A549 (cell line): ENCODE results near the gene SDHAF4. TPM values are rescaled to one million over a fixed set of nuclear protein-coding genes. Genes with fewer than 3 reads are reported as not detected.
"Not testable (repeated sequence)": the region's sequence is repeated elsewhere in the genome, so short reads cannot be mapped to it uniquely, and the experiment has no call there.

ENCODE experiments used
- ATAC-seq, 2 experiments: fragments of 200-7000 bp in 1 of 2; fragments of >200 bp in 1 of 2; cut with Nextera tagmentation in 1 of 2; cut with Tn5 transposase in 1 of 2; 3 replicates each; pipeline versions ENCODE4 v1.8.0 to v1.9.1; 2018 to 2020; ENCODE audit warnings: mild to moderate bottlenecking in 1 of 2, moderate library complexity in 1 of 2
- CTCF ChIA-PET: fragments of 300-600 bp; sonication (Branson Sonifier 250); formaldehyde crosslinking; extraction: SDS; loops from one replicate; lab custom pipeline; 2021; ENCODE audit warnings: antibody characterized with exemption, inconsistent platforms; lab: Yijun Ruan, JAX
- POLR2A ChIA-PET: fragments of 350-600 bp; formaldehyde crosslinking; extraction: SDS; loops from one replicate; lab custom pipeline; 2021; ENCODE audit warnings: antibody characterized with exemption, inconsistent platforms; lab: Yijun Ruan, JAX
- DNase-seq, 2 experiments: peaks; one replicate each; pipeline versions ENCODE4 v3.0.0 to v3.0.0-alpha.2; 2011 to 2016; ENCODE audit warnings: low read depth in 1 of 2, low spot score in 1 of 2
- FAIRE-seq: peaks from 2 replicates; lab custom pipeline; 2011; peaks lifted over from hg19 to GRCh38; lab: Jason Lieb, UNC
- H3K27ac ChIP-seq, 2 experiments: fragments of >200 bp; sonication (Bioruptor Twin); formaldehyde crosslinking; 3 replicates each; pipeline ENCODE4 v1.5.1; 2016 to 2017
- H3K4me1 ChIP-seq: fragments of >200 bp; sonication (Bioruptor Twin); formaldehyde crosslinking; 3 replicates; pipeline ENCODE4 v1.6.1; 2016
- H3K4me2 ChIP-seq: fragments of >200 bp; sonication (Bioruptor Twin); formaldehyde crosslinking; 3 replicates; pipeline ENCODE4 v1.6.1; 2016
- H3K4me3 ChIP-seq: fragments of >200 bp; sonication (Bioruptor Twin); formaldehyde crosslinking; 3 replicates; pipeline ENCODE4 v1.5.1; 2016
- H3K9me3 ChIP-seq: fragments of >200 bp; sonication (Bioruptor Twin); formaldehyde crosslinking; 3 replicates; pipeline ENCODE4 v1.6.1; 2016
- ATOH8 ChIP-seq: fragments of 250-450 bp; sonication (Bioruptor Pico); IDR thresholded peaks from 2 replicates; pipeline ENCODE4 v1.5.0; 2020; ENCODE audit warnings: low read depth, mild to moderate bottlenecking, moderate library complexity
- CBX2 ChIP-seq: fragments of 200-600 bp; sonication (generic); IDR thresholded peaks from 2 replicates; pipeline ENCODE4 v1.6.1; 2016; ENCODE audit warnings: low read depth, mild to moderate bottlenecking, borderline replicate concordance
- CTCF ChIP-seq: fragments of >200 bp; sonication (Bioruptor Twin); formaldehyde crosslinking; IDR thresholded peaks from 3 replicates; pipeline ENCODE4 v1.5.1; 2016
- EP300 ChIP-seq, 2 experiments: fragments of >200 bp; sonication (Bioruptor Twin); formaldehyde crosslinking; IDR thresholded peaks; 2 replicates in 1 of 2; 3 replicates in 1 of 2; pipeline ENCODE4 v1.6.1; 2016 to 2017
- FOSL2 ChIP-seq, 2 experiments: fragments of 450-650 bp in 1 of 2; fragments of >200 bp in 1 of 2; sonication (Bioruptor Twin) in 1 of 2; formaldehyde crosslinking; IDR thresholded peaks; 2 replicates each; pipeline versions ENCODE4 v1.5.0 to v1.6.1; 2016 to 2020; ENCODE audit warnings: mild to moderate bottlenecking in 1 of 2, moderate library complexity in 1 of 2
- FOXS1 ChIP-seq: fragments of 250-450 bp; sonication (Bioruptor Pico); IDR thresholded peaks from 2 replicates; pipeline ENCODE4 v1.5.0; 2020; ENCODE audit warnings: mild to moderate bottlenecking, moderate library complexity
- GATA3 ChIP-seq: IDR thresholded peaks from 2 replicates; pipeline ENCODE4 v1.6.1; 2012; ENCODE audit warnings: borderline replicate concordance
- HEYL ChIP-seq: fragments of 250-450 bp; sonication (Bioruptor Pico); IDR thresholded peaks from 2 replicates; pipeline ENCODE4 v1.8.0; 2021; ENCODE audit warnings: mild to moderate bottlenecking, moderate library complexity
- HMGXB4 ChIP-seq: fragments of 250-450 bp; sonication (Bioruptor Pico); IDR thresholded peaks from 2 replicates; pipeline ENCODE4 v1.5.0; 2021; ENCODE audit warnings: mild to moderate bottlenecking, moderate library complexity, borderline replicate concordance
- HOXB13 ChIP-seq: fragments of 250-450 bp; sonication (Bioruptor Pico); IDR thresholded peaks from 2 replicates; pipeline ENCODE4 v1.5.0; 2020; ENCODE audit warnings: low read depth, mild to moderate bottlenecking, moderate library complexity
- HOXB5 ChIP-seq: fragments of 250-450 bp; sonication (Bioruptor Pico); IDR thresholded peaks from 2 replicates; pipeline ENCODE4 v1.5.0; 2020; ENCODE audit warnings: mild to moderate bottlenecking, moderate library complexity
- JUN ChIP-seq, 2 experiments: fragments of >200 bp; sonication (Bioruptor Twin); formaldehyde crosslinking; IDR thresholded peaks; 2 replicates in 1 of 2; 3 replicates in 1 of 2; pipeline ENCODE4 v1.6.1; 2016 to 2017
- JUNB ChIP-seq: fragments of >200 bp; sonication (Bioruptor Twin); formaldehyde crosslinking; IDR thresholded peaks from 2 replicates; pipeline ENCODE4 v1.6.1; 2016
- KDM1A ChIP-seq: fragments of 200-600 bp; sonication (generic); IDR thresholded peaks from 2 replicates; pipeline ENCODE4 v1.6.1; 2016; ENCODE audit warnings: low read depth, mild to moderate bottlenecking
- MAFK ChIP-seq: fragments of 450-650 bp; IDR thresholded peaks from 2 replicates; pipeline ENCODE4 v1.6.1; 2014; ENCODE audit not compliant: partially characterized antibody
- MYC ChIP-seq: IDR thresholded peaks from 2 replicates; pipeline ENCODE4 v1.6.1; 2012; ENCODE audit warnings: mild to moderate bottlenecking, inconsistent platforms, low read length, improper control_type of control experiment, borderline replicate concordance
- NPAS2 ChIP-seq: fragments of 250-450 bp; sonication (Bioruptor Pico); IDR thresholded peaks from 2 replicates; pipeline ENCODE4 v1.8.0; 2022; ENCODE audit warnings: mild to moderate bottlenecking, moderate library complexity, borderline replicate concordance
- PHF8 ChIP-seq: fragments of 200-600 bp; sonication (generic); IDR thresholded peaks from 2 replicates; pipeline ENCODE4 v1.6.1; 2016; ENCODE audit warnings: low read depth, mild to moderate bottlenecking, antibody characterized with exemption, moderate library complexity, borderline replicate concordance
- POLR2A ChIP-seq: IDR thresholded peaks from 2 replicates; pipeline ENCODE4 v1.6.1; 2012; ENCODE audit warnings: mild to moderate bottlenecking, low read length
- RARB ChIP-seq: fragments of 250-450 bp; sonication (Bioruptor Pico); IDR thresholded peaks from 2 replicates; pipeline ENCODE4 v1.8.0; 2021; ENCODE audit warnings: mild to moderate bottlenecking, moderate library complexity
- SMC3 ChIP-seq: fragments of >200 bp; sonication (Bioruptor Twin); formaldehyde crosslinking; IDR thresholded peaks from 3 replicates; pipeline ENCODE4 v1.6.1; 2018; ENCODE audit warnings: inconsistent platforms
- TP53 ChIP-seq: fragments of 250-450 bp; sonication (Bioruptor Pico); IDR thresholded peaks from 2 replicates; pipeline ENCODE4 v1.5.0; 2021; ENCODE audit warnings: mild to moderate bottlenecking, moderate library complexity
- USF2 ChIP-seq: fragments of 450-650 bp; IDR thresholded peaks from 2 replicates; pipeline ENCODE4 v1.6.1; 2014; ENCODE audit warnings: antibody characterized with exemption
- ZFP36 ChIP-seq: fragments of 450-650 bp; IDR thresholded peaks from 2 replicates; pipeline ENCODE4 v1.6.1; 2014; ENCODE audit warnings: borderline replicate concordance; ENCODE audit not compliant: partially characterized antibody
- WGBS: methylation state at CpG from one replicate; pipeline ENCODE4 v1.1.6; 2017; ENCODE audit errors: missing lambda C conversion rate; 5-methylcytosine and 5-hydroxymethylcytosine counted together
- polyA plus RNA-seq, 4 experiments: library from polyadenylated mRNA; depleted of rRNA in 3 of 4; stranded (reverse); fragments of >200 nt; fragmentation: RNase III in 1 of 4; extraction: RNeasy Plus Mini Kit Qiagen cat#74134 plus additional on column Dnase treatment in 1 of 4; gene quantifications; 2 replicates in 3 of 4; 3 replicates in 1 of 4; pipeline ENCODE4 v1.2.3, GENCODE V29; 2011 to 2017

The SDHAF4 gene
- polyA plus RNA-seq, 2 of the 4 experiments (the other 2 are of a cell fraction) = 9.6 to 14.1 TPM

- TF ChIP-seq NPAS2 (no peak), HMGXB4 (no peak), JUNB (no peak), TP53 (CRISPR knock-in tag) (no peak), MYC (no peak)
- TF ChIP-seq, all 56 proteins: peak for 0
Observed at GRCh38 chr6:70547905-70548304, 18.8 kb upstream of the SDHAF4 start (continued).

GRCh38 chr6:70549327-70549726 lies 17.4 kb upstream of the SDHAF4 start:
- H3K4me2 ChIP-seq = no peak overlapping the region
- ChIA-PET POLR2A (no interaction called here), CTCF (no interaction called here)
- H3K4me1 ChIP-seq = no peaks in the 10 kb centered on the region
- no peak for TF ChIP-seq FOXS1 (CRISPR knock-in tag)
- TF ChIP-seq POLR2A = no peak
- no peak for TF ChIP-seq CBX2
- no peak for TF ChIP-seq SMC3
- no peak for TF ChIP-seq EP300 (IDR thresholded peaks at IDR 0.05)
- DNase-seq (no peak), FAIRE-seq (no peak), ATAC-seq (no peak)
- H3K4me3 ChIP-seq = no peak overlapping the region
- H3K9me3 ChIP-seq = no peaks in the 10 kb centered on the region
- H3K27ac ChIP-seq = no peak overlapping the region

- FAIRE-seq (no peak), DNase-seq (no peak), ATAC-seq (no peak)
- POLR2A ChIA-PET = no interaction called here
- Histone ChIP-seq H3K4me3 (no peak overlapping the region), H3K9me3 (no peaks in the 10 kb centered on the region), H3K4me1 (no peaks in the 10 kb centered on the region), H3K4me2 (no peak overlapping the region), H3K27ac (no peak overlapping the region)
- CTCF ChIA-PET = no interaction called here
- peak; percentile 8; the same call in 1 of the 3 replicates for TF ChIP-seq CTCF
- TF ChIP-seq ATOH8 (CRISPR knock-in tag) = no peak
- no peak for TF ChIP-seq HEYL
- no peak for TF ChIP-seq EP300 (IDR thresholded peaks at IDR 0.05)
- WGBS = 79% methylated on average over 1 of the region's 1 CpG
Observed at GRCh38 chr6:70551566-70551965, 15.2 kb upstream of the SDHAF4 start.

- H3K4me1 ChIP-seq, POLR2A ChIA-PET, H3K9me3 ChIP-seq, H3K4me2 ChIP-seq, FAIRE-seq, DNase-seq, CTCF ChIA-PET, H3K4me3 ChIP-seq, ATAC-seq, H3K27ac ChIP-seq: not testable (repeated sequence)
- 92% methylated on average over 13 of the region's 13 CpGs for WGBS
Observed at GRCh38 chr6:70552286-70552940, 14.3 kb upstream of the SDHAF4 start.

- DNase-seq = no peak
- CTCF ChIA-PET = no interaction called here
Observed at GRCh38 chr6:70552974-70553373, 13.8 kb upstream of the SDHAF4 start.

More at GRCh38 chr6:70552974-70553373, 13.8 kb upstream of the SDHAF4 start:
- POLR2A ChIA-PET = no interaction called here
- no peak overlapping the region for H3K4me2 ChIP-seq
- no peaks in the 10 kb centered on the region for H3K4me1 ChIP-seq
- TF ChIP-seq JUN (IDR thresholded peaks at IDR 0.05) (no peak), HOXB5 (no peak), KDM1A (no peak), FOSL2 (IDR thresholded peaks at IDR 0.05) (no peak), FOSL2 (CRISPR knock-in tag; IDR thresholded peaks at IDR 0.05) (no peak), NPAS2 (no peak), RARB (CRISPR knock-in tag) (no peak), GATA3 (no peak), ZFP36 (no peak), USF2 (no peak), HOXB13 (CRISPR knock-in tag) (no peak), PHF8 (no peak), MAFK (no peak)
- TF ChIP-seq, all 56 proteins: peak for 0
- Histone ChIP-seq H3K27ac (no peak overlapping the region), H3K9me3 (no peaks in the 10 kb centered on the region), H3K4me3 (no peak overlapping the region)
- FAIRE-seq (no peak), ATAC-seq (no peak)
- WGBS = 95% methylated on average over 1 of the region's 1 CpG
